Measurements from ENCODE around the gene CD40LG.

CD40LG gene

DNA sequence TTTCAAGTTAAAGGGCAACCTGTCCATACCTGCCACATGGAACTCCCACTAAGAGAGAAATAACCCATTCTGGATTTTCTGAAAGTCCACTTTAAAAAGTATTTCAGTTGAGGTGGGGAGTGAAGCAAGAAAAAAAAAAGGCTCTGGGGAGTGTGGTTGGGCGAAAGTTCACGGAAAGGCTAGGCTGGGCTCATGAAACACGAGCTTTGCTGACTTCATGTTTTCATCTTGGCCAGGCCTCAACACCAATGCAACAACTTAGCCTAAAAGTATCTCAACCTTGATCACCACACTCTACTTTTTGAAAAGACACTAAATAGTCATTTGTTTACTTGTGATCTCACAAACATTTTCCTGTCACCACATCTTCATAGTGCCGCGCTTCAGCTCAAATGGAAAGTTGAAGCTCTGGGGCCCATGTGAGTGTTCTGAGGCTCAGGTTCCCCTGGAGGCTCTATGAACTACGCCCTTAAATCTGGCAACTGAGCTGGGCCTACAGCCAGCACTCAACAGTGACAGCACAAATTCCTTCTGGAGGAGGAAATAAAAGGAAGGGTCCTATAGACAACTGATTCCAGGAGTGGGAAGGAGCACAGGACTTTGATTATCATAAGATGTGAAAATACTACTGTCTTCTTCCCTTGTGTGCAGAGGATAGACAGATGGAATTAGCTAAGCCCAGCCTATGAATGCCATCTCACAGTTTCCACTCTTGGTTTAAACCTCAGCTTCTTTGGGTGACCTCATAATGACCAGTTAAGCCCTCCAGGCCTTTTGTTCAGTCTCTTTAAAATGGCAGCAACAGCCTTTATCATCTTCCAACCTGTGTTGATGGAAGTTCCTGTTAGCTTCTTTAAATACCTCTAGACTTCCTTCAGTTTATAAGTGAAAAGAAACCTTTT, 5.1 kb downstream of the CD40LG start:
- no peak for FAIRE-seq

DNA sequence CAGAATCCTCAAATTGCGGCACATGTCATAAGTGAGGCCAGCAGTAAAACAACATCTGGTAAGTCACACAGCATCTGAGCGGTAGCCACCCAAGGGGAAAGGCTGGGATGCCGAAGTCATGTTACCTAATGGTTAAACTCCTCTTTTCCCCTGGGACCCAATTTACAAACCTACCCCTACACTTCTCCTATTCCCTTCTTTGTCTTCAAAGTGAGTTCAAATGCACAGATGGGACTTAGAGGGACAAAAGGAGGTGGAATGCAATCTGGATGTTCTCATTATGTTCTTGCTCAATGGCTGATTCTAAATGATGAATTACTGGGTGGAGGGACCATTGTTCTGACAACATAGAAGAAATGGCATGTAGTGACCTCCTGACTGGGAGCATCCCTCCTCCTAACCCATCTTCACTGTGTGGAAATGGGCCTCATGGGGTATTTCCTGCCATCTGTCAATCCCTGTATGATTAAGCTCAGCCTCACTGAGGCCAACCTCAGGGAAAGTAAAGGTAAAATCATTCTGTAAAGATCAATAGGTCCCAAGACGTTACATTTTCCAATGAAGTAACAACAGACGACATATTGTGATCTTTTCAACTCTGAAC, 8.5 kb downstream of the CD40LG start:
- FAIRE-seq = no peak

DNA sequence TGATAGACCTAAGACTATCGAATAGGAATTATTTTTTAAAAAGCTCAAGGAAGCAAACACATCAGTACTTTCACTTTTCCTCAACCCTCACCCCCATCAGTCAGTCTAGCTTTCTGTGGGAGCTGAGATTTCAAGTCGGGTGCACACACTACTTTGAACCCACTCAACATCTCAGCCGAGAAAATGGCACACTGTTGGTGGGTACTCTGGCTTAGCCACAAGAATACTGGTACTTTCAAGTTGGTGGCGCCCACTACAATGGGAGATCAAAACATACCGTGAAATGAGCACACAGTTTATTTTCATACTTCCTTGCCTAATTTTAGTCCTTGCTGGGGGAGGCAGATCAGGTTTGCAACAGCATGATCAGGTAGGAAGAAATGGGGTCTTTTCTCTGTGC, 10.2 kb downstream of the CD40LG start:
- no peak for FAIRE-seq

DNA sequence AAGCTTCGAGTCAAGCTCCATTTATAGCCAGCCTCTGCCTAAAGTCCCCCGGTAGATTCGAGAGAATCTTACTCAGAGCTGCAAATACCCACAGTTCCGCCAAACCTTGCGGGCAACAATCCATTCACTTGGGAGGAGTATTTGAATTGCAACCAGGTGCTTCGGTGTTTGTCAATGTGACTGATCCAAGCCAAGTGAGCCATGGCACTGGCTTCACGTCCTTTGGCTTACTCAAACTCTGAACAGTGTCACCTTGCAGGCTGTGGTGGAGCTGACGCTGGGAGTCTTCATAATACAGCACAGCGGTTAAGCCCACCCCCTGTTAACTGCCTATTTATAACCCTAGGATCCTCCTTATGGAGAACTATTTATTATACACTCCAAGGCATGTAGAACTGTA, 11.2 kb downstream of the CD40LG start:
- no peak for FAIRE-seq

DNA sequence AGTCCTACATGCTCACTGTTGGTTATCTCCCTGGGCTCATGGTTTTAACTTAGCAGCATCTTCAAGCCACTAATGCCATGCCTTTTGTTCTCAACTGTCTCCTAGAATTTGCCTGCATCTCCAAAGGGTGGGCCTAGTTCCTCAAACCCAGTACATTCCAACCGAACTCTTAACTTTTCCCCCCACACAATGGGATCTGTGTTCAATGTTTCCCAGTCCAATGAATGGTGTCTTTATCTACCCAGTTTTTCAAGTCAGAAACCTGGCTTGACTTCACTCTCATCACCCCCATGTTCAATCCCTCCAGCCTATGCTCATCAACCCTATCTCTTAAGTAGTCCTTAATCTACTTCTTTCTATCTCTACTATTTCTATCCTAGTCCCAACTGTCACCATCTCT, 12.9 kb downstream of the CD40LG start:
- FAIRE-seq = no peak

DNA sequence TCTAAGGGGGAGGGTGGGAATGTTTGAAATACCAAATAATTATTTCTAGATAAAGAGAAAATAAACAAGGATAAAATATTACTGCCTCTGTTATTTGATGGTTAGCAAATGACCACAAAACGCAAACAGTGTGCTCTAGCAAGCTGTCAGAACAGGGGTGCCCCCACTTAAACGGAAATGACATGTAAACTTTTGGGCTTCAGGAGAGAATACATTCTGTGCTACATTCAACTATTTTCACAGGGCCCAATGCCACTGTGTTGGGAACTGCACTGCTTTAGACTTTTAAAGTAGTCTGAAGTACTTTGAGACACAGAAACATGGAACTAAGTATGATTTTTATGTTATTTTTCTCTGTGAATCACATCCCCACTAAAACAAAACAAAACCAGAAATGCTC, 14.1 kb downstream of the CD40LG start:
- no peak for FAIRE-seq

DNA sequence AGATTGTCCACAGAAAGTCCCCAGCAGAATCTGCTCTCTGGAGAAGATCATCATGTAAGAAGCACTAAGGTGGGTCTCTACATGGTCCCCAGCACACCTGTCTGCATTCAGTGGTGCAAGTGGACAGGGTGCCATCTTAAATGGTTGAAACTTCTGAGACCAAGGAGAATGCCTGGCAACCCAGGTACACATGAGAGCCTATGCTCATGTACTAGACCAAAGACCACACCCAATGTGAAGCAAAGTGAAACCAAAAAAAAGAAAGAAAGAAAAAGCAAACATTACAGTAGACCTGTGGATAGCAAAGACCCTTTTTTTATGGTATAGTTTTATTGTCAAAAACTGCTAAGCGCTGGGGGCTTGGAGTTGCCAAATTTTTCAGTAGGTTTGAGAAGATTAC, 15.0 kb downstream of the CD40LG start:
- no peak for FAIRE-seq

DNA sequence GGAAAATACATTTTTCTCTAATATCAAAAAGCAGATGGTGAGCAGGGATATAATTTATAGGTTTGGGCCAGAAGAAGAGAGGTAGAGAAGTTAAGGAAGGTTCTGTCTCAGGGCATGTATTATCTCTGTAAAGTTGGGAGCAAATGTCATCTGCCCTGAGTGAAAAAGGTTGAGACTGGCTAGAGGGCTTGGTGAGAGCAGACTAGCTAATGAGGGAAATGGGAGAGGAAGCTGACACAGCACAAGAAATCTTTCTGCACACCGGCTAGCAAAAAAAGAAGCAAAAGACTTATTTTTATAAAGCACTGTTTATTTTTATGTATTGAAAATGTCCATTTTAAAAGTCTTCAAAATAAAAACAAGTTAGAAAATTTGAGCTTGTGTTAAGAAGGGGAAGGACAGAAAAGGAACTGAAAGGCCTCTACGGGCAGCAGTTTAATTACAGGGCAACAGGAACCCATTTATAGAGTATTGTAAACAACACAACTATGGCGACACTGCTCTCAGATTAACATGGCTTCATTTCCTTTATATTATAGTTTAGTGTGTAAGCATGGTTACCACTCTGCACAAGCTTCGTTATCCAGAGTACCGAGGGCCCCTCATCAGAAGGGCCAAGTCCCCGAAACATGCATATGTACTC, 17.4 kb downstream of the CD40LG start:
- FAIRE-seq = no peak

DNA sequence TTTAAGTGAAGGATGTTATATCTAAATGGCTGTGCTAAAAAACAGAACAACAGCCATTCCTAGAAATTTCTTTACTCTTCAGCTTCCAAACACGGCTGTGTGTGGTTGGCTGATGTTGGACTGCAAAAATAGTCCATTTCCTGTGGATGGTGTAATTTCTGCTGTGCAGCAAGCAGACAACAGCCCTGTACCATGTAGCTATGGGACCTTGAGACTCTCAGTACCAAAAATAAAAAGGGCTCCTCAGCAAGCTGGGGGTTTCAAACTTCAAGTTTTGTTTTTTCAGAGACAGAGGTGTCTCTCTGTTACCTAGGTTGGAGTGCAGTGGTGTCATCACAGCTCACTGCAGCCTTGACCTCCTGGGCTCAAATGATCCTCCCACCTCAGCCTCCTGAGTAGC, 18.1 kb downstream of the CD40LG start:
- no peak for FAIRE-seq

DNA sequence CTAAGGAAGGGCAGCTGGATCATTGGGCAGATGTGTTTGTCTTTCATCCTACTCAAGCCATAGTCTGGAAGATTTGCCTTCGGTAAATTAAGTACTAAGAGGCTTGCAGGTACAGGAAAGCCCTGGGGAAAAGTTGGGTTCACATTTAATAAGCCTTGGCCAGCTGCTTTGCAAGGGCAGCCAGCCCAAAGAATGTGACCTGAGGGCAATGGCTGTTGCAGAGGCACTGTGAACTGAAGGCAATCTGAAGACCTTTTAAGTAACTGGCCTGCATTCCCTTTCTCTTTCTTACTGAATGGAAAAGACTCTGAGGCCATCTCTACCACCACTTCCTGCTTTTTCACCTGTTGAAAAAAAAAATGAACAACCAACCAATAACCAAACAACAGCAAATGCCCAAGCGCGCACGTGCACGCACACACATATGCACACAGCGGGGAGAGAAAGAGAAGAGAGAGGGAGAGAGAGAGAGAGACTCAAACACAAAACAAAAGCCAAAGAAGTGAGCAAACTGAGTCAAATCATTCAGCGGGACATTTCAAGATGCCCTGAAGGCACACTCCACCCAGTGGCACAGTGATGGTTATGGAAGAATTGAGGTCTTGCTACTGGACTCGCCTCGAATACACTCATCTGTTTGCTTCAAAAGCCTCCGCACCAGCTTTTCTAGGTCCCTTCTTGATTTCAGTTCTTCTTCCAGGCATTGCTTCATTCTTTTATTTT, 19.6 kb downstream of the CD40LG start:
- no peak for FAIRE-seq

DNA sequence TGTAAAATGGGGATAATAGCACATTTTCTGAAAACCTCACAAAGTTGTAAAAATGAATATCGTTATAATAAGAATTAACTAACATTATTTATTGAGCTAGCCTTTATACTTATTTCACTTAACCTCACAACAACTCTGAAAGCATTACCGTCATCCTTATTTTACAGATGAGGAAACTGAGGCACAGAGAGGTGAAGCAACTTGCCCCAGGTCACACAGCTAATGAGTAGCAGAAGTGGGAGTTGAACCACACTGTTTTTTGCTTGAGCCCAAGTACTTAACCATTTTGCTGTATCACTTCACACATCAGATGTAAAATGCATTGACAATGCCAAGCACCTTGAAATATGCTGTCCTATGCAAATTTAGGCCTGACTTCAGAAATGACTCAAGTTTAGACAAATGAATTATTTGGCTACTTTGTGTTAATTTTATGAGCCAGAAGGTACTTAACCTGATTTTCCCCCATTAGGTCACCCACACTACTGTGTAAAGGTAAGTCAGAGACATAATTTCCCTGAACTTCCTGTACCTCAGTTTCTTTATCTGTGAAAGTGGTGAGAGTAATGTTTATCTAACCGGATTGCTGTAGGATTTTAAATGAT, 23.1 kb downstream of the CD40LG start:
- no peak for FAIRE-seq

DNA sequence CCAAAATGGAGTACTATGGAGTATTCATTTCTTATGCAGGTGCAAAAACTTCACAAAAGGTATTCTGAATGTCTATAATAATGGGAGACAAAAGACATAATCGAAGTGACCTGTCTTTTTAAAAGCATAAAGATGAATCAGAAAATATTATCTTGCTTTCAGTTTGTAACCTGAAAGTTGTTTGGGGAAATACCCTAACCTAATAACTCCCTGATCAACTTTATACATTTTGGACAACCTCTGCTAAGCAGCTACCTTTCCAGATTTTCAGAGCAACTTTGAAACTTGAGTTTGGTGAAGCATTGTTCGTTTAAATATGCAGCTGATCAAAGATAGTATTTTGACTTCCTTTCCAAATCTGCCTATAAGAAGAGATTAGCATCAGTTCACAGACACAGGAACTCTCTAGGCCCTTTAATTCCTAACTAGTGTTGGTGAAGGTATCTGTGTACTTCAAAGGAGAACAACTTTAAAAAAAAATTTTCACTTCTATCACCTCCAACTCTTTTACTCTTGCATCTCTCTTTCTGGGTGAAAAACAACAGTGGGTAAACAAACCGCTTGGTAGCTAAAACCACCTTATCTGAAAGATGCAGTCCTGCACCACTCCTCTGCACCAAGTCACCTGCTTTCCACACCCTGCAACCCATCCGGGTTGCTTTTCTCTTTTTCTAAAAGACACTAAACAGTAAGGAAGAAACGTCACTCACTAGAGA, 26.5 kb downstream of the CD40LG start:
- FAIRE-seq = no peak

DNA sequence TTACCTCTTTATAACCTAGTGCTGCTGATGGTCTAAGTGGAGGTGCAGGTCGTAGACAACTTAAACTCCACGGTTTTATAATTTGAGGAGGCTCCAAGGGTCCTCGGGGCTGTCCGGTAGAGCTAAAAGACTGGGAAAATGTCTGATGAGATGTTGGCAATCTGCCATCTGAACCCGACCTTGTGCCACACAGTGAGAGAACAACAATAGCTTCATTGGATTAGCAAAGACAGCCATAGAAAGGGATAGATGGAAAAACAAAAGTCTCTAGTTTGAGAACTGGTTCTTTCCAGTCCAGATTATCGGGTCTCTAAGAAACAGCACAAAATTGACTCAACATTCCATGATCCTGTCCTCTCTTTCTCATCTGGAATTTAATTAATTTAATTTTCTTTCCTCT, 31.6 kb downstream of the CD40LG start:
- no peak for FAIRE-seq

DNA sequence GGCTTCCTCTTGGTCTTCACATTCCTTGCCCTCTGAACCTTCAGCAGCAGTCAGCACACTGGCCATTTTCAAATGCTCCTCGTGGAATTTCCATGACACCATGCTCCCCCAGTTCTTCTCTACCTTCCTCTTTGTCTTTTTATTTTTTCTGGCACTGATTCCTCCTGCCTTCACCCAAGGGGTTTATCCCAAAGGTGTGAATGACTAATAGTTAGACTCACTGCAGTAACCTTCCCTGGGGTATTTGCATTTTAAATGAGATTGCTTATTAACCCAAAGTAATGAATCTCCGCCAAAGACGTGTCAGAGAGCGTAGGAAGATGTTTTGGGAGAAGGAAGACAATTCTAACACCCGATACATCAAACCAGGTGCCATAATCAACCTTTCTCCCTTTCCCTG, 36.2 kb downstream of the CD40LG start:
- FAIRE-seq = no peak

DNA sequence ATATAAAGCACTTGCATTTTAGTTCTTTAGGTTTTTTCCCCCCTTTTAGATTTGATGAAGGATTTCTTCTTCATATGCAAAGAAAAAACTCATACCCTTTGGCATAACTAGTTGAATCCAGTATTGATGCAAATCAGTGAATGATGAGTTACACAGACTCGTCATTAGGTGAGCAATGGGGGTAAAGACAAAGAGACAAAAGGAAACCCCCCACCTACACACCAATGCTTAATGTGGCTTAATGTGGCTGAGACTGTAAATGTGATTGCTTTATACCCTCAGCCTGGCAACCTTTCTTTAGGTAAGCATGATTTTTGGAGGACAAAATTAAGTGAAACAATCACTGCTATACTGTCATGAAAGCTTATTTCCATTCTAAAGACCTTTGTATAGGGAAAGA, 39.5 kb downstream of the CD40LG start:
- FAIRE-seq = no peak

DNA sequence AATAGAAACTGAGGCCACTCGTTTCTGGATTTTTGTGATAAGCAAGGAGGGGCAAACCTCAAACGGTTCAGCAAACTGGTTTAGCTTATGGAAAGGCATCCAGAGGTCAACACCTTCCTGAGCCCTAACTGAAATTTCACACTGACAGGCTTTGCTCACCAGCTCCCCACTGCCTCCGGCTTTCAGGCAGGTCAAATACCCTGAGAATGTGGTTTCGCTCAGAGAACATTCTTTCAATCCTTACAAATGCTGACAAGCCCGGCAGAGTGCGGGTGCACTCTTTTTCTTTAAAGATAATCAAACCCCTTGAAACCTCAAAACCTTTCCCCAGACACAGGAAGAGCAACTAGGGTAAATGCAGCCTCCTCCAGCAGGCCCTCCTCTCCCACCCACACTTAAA, 41.5 kb downstream of the CD40LG start:
- no peak for FAIRE-seq

DNA sequence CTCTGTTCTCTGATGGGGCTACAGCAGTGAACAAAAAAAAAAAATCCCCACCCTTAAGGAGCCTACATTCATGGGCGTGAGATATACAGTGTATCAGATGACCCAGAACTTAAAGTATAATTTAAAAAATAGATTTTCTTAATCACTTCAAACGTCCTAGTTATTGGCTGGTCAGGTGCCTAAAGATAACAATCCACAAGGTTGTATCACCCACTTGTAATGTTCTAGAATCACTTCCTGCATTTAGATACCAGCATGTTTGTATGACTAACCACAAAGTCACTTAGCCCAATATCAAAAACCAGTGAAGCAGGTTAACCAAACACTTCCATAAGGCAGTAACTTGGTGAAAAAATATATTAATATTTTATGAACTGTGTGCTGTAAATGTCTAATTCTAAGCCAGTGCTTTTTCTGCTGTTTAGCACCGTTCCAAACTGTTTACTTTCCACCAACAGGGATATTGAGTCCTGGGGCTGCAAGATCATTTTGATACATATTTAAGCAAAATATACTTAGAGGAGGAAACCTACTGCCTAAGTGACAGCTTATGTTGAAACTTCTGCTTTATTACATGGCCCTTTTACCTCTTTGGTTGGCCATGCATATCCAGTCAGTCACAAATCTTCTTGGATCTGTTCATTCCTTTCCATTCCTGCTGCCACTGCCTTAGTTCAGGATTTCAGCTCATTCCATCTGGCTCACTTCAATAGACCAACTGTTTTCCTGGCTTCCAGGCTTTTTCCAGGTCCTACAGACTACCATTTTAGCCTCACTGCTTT, 43.3 kb downstream of the CD40LG start:
- FAIRE-seq = no peak

DNA sequence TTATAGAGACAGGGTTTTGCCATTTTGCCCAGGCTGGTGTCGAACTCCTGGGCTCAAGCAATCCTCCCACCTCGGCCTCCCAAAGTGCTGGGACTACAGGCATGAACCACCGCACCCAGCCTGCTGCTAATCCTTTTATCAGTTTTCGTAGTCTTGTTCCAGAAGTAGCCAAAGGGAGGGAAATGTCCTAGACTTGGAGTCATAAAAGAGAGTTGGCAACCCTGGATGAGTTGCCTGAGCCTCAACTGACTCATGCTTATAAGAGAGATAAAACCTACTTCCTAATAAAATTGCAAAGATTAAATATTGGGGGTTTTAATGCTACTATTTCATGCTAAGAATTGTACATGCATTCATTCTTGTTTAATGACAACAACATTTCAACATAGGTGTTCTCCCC, 44.3 kb downstream of the CD40LG start:
- no peak for FAIRE-seq

DNA sequence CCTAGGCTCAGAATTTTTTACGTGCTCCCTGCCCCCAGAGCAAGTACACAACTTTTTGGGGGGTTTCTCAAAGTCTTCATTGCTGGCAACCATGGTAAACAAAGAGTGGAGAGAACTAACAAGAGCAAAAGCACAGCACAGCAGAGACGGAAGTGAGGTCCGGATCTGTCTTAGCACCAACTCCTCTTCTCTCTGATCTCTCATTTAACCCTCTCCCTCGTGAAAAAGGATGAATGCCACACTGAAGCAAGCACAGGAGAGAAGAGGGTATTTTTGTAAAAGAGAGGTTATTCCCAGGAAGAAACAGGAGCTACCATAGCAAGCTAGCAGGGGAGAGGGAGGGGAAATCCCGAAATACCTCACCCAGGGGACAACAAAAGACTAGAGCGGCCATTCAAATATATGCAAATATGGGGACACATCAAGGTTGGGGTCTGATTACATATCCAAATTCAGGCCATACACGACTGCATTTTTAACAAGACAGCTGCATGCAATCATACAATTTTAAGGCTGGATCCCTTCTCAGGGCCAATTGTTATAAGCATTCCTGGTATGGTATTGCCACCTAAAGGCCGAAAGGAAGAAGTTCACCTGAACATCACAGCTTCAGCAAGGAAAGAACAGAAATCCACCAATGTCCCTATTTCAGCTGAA, 46.6 kb downstream of the CD40LG start:
- FAIRE-seq = peak; percentile 62

DNA sequence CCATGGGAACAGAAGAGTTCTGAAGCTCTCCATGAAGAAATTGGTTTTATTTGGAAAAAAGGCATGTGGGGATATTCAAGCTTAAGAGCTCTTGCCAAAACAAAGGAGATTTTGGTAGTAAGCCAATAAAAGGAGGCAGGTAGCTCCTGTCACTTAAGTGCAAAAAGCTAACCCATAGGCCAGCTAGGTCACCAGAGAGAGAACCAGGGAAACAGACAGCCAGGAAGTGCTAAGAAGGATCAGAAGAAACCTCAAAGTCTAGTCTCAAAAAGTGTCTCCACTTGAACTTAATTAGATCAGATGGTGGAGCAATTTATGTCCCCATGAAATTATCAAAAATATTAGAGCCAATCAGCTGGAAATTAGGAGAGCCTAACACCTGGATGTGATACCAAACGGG, 49.2 kb downstream of the CD40LG start:
- FAIRE-seq = no peak

DNA sequence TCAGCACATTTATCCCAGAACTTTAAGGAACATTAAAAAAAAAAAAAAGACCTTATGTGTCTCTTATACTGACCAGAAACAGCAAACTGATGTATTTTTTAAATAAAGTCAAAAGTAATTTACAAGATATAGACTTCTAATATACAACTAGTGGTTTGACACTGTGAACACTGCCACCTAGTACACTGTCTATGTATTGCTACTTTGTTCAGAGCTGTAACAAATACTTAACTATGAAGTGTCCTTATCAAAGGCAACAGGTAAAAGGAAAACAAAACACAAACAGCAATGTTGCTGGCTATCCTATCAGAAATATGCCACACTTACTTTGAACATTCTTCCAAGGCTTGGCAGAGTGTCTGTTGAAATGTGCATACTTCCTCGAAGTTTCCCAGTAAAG, 60.4 kb downstream of the CD40LG start:
- FAIRE-seq = peak; percentile 51
